HG02870 (cell line): Measurements from ENCODE around the gene PEPD.

Experiments used
- ATAC-seq: cut with Tn5 transposase; IDR thresholded peaks from one replicate; pipeline ENCODE4 v1.9.1; 2021; ENCODE audit warnings: mild to moderate bottlenecking, moderate library complexity; ENCODE audit not compliant: unreplicated experiment

PEPD gene

DNA sequence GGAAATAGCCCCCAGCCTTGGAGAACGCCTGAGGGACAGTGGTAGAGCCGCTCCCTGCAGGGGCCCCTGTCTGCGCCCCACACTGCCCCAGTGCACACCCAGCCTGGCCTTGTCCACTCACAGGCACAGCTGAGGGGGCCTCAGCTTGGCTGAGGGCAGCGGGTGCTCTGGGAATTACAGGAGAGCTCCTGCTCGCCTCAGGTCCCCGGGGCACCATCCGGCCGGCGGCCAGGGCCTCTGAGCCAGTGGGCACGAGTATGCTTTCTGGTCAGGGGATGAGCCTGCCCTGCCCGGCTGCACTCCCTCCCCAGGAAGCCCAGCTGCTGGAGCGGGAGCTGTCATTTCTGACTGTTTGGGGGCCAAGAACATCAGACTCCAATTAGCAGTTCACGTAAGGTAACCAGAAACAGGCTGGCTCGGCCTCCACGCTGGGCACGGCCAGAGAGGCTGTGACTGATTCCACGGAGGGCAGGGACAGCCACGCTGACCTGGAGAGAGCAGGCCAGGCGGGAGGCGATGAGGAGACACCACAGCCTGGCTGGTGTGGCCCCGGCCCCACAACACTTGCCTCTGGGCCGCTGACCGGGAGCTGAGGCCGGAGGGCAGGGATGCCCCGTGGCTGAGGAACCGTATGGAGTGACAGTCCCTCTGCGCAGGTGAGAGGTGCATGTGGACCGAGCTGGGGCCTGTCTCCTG, 132.7 kb downstream of the PEPD start:
- ATAC-seq, result no peak

DNA sequence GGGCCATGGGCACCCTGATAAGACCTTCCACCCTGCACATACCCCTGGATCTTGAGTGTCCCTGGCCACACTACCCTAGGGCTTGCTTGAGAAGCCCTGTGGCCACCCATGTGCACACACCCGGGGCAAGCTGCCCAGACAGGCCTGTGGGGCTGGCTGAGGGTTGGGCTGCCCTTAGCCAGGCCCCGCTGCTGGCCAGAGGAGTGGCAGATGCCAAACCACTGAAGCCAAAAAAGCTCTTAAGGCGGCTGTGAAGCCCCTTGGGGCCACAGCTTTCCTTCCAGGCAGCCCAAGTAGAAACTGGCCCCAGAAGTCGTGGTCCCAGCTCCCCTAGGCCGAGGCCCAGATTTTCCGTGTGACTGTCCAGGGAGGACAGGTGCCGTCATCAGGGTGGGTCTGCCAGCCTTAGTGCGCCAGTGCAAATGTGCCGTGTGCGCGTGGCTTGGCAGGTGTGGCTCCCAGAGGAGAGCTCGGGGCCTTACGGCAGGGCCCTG, 133.3 kb downstream of the PEPD start:
- ATAC-seq, result no peak

DNA sequence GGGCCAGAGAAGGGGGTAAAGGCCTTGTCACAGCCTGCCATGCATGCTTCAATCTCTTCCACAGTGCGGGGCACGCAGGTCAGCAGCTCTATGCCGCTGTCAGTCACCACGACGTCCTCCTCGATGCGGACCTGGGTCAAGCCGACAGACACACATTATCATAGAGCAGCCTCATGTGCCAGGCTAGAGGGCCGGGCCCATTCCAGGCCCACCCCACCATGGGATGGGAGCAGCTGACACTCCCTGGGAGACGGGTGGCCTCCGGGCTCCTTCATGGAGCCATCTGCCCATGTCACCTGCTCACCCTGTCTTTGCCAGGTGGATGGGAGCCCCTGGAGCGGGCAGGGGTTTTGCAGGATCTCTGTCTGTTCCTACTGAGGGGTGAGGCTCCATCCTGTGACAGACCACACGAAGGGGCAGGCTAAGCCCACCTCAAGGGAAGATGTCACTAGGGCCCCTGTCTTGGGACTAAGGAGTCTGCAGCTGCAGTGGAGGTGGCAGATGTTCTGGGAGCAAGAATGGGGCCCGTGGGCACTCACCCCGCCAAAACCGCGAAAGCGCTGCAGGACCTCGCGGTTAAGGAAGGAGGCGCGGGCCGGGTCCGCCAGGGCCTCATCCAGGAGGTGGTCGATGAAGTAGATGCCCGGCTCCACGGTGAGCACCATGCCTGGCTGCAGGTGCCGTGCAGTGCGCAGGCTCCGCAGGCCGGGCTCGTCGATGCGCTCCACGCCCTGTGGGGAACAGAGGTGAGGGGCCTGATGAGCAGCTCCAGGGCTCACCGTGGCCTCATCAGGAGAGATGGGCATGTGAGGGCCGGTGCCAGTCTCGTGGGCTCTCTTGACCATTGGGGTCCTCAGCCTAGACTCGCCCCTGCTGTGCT, 134.0 kb downstream of the PEPD start:
- ATAC-seq, result no peak

DNA sequence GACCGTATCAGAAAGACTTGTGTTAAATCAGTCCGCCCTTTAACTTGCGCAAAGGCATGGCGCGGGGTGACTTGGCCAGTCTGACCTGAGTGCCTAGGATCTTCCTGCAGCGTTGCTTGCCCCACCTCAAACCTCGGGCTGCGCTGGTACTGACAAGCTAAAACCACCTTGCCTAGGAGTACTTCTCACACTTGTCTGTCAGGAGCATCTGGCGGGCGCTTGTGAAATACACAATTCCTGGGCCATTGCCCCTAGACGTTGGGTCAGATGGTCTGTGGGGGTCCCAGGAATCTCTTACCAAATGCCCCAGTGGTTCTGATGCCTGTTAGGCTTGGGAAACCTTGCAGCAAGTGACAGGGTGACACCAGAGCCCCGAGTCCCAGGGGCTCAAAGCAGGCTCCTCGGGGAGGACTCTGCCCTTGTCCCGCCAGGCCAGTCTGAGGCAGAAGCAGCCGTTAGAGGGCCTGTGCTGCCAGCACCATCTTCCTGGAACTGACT, 135.2 kb downstream of the PEPD start:
- ATAC-seq, result no peak

DNA sequence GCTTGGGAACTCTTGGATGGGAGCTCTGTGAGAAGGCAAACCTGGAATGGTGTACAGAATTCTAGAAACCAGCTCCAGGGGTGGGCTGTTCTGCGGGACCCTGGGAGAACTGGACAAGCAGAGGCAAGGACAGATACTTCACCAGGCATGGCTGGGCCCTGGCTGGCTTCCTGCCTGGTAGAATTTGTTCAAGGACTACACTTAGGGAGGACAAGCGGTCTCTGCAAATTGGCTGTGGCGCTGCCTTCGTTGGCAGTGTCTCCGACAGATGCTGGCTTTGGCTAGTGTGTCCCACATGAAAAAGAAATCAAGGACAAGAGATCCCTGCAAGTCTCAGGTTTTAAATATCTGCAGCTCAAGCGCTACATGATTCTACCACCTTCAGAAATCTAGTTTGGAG, 135.6 kb downstream of the PEPD start:
- ATAC-seq, result no peak

DNA sequence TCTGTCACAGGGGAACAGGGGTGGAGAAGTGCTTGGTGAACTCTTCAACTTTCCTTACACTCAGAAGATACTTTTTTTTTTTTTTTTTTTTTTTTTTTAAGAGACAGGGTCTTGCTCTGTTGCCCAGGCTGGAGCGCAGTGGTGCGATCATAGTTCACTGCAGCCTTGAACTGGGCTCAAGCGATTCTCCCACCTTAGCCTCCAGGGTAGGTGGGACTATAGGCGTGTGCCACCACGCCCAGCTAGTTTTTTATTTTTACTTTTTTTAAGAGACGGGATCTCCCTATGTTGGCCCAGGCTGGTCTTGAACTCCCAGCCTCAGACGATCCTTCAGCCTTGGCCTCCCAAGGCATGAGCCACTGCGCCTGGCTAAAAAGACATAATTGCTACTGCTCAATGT, 136.6 kb downstream of the PEPD start:
- no peak for ATAC-seq

DNA sequence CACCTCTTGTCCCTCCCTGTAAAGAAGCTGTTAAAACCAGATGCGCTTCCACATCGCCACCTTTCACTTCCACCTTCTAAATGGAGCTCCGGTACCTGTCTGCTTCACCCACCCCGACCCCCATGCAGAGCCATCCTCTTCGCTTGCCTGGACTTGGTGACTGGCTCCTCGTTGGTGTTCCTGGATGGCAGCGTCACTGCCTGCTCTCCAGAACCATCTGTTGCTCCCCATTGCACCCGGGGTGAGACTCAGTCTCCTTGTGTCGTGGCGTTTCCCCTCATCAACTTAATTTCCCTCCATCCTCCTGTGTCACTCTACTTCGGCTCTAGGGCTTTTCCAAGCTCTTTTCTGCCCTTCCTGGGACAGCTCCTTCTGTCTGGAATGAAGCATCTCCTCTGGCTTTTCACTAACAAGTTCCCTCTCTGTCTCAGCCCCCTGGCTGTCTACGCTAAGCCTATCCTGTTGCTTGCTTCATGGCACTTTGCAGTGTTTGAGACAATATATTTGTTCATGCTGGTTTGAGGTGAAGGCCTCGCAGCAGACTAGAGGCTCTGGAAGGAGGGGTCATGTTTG, 137.8 kb downstream of the PEPD start:
- ATAC-seq, result no peak

DNA sequence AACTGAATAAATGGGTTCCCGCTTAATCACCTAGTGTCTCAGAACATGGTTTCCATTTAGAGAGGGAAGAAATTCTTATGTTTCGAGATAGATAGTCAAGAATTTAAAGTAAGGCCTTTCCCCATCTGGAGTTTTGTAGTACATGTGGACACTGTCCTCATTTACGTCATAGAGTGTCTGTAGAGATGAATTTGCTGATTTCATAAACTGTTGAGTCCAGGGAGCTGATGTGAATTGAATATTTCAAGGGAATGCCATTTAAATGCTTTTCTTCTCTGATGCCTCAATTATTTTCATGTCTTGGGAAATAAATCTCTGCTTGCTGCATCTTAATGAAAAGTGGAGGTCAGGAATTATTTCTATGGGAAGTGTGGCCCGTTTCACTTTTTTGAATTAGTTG, 138.6 kb downstream of the PEPD start:
- no peak for ATAC-seq

DNA sequence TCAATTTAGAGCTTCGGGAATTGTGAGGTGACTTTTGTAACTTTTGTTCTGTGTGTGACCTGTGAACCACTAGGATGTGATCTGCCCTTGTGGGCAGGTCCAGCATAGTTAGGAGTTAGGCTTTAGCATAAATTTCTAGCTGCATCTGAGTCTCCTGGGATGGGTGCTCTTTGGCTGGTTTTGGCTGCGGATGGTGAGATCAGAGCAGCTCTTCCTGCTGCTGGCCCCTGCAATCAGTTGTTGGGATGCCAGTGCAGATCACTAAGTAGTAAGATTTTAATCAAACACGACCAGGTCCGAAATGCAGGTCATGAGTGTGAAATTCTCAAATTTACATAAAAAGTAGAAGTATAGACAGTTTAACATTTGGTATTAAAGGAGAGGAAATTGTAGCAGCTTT, 139.6 kb downstream of the PEPD start:
- no peak for ATAC-seq

DNA sequence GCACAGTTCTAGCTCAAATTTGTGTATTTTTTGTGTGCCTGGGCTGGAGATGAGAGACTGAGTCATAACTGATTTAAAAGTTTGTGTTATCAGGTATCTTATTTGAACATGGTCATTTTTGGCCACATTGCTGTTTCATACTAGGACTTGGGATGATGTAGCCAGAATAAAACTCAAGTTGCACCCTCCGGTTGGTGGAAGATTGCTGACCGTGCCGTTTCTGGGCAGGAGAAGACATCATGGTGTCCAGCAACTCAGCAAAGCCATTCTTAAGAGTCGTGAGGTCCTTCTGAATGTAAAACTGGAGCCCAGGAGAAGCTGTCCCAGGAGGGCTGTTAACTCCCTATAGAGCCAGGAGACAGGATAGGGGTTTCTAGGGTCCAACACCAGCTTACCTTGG, 140.5 kb downstream of the PEPD start:
- no peak for ATAC-seq

DNA sequence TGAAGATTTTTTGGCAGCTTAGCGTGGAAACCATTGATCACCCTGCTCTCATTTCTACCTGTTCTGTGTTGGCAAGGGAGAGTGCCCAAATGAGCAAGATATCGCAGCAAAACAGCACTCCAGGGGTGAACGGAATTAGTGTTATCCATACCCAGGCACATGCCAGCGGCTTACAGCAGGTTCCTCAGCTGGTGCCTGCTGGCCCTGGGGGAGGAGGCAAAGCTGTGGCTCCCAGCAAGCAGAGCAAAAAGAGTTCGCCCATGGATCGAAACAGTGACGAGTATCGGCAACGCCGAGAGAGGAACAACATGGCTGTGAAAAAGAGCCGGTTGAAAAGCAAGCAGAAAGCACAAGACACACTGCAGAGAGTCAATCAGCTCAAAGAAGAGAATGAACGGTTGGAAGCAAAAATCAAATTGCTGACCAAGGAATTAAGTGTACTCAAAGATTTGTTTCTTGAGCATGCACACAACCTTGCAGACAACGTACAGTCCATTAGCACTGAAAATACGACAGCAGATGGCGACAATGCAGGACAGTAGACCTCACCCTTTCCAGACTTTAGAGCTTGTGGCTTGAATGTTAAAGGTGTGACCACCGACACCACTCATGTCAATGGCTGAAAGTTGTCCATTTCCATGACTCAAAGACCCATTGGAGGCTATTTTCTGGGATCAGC, 142.3 kb downstream of the PEPD start:
- ATAC-seq, result no peak

DNA sequence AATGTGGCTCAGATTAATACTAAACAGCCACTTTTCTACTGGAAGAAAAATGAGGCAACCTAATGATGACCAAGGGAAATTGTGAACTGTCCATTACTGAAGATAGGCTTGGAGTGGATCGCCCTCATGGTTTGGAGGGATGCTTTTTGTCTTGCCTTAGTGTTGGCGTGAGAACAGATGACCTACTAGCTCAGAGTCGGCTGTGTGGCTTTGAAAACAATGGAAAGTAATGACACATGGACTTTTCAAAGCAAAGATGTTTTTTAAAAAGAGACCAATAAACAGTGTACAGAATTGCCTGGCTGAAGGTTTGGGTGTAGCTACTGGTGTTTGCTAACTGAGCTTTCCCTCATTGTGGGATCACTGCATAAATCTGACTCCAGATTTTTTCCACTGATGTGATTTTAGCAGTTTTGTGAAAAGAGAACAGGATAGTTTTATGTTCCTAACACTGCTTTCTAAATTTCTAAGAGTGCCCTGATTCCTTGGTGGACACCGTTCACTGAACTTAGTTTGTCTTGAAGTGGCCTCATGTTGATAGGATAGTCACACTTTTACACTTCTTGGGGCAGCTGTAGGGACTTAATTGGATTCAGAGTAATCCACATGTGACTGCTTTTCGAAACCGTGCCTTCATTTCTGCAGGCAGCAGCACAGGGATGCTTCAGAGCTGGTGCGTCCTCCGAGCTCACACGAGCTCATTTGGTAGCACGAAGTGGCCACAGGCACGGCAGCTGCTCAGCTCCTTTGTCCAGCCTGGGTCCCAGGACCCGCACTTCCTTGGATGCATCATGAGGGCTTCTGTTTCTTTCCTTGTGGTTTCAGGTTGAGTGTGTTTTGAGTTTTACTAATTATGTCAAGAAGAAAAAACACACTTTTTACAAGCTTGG, 143.8 kb downstream of the PEPD start:
- no peak for ATAC-seq

DNA sequence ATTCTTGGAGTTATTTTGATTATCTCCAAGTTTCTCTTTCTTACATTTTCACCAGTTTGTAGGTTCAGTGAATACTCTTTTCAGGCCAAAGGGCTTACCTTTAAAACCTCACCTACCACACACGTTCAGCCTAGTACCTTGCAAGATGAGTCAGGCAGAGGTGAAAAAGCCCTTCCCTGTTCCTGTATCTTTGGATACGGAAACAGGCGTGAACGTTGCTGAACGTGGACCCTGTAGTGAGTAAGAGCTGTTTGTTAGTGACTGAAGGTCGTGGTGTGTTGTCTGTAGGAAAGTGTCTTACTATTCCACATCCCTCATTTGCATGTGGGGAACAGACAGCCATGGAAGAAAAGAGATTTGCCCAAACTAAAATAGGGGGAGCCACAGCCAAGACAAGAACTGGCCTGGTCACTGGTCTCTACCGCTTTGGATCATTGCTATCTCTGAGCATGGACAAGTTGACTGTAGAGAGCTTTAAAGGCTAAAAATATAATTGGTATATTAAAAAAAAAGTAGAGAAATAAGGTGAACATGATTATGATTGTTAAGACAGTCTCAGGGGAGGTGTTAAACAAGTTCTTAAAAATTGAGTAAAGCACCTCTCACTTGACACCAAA, 144.5 kb downstream of the PEPD start:
- ATAC-seq, result no peak

DNA sequence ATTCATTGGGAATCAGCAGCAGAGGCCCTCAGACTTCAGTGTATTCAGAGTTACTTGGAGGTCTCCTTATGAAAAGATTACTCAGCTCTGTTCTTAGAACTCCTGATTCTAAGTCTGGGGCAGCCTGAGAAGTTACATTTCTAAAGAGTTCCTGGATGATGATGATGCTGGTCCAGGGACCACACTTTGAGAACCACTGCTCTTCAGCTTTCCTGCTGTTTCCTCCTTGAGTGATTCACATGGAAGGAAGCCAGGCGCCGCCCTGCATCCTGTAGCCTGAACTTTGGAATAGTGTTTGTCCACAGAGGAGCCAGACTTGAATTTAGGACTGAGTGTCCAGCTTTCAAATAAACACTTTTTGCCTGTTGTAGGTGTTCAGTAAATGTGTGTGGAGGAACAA, 145.2 kb downstream of the PEPD start:
- ATAC-seq, result no peak

DNA sequence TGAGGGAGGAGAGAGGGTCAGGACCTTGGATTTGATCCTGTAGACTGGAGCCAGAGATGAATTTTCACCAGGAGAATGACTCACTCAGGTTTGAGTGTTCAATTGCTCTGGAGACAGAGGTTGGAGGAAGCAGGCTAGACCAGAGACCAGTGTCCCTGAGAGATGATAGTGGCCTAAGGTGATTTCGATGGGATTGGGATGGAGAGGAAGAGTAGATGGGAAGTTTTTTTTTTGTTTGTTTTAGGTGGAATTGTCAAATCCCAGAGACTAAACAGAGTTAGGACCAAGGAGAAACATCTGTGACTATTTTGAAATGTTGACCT, 145.8 kb downstream of the PEPD start:
- no peak for ATAC-seq

DNA sequence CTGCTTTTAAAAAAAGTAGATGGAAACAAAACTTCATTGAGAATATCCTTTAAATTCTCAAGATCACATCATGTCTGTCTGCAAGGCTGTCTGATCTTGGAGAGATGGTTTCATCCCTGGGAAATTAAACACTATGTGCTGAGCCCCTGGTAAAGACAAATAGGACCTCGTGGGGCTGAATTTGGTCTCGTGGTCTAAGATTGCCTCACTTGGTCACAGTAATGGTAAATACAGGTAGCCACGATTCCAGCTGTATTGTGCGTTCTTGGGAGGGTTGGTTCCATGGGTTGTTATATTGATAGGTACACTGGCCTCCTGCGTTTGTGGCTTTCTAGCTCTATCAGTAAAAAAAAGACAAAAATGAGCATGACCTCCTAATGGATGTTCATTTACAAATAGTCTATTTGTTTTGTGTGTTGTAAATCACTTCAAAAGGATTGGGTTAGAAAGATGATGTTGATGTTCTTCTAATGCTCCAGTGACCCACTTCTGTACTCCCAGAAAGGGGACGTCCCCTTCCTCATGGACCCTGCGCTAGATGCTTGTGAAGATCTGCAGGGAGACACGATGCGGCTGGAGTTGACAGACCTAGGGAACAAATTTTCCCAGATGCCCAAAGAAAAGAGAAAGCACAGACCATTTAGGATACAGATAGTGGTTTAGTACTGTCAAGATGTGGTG, 146.3 kb downstream of the PEPD start:
- ATAC-seq, result no peak

DNA sequence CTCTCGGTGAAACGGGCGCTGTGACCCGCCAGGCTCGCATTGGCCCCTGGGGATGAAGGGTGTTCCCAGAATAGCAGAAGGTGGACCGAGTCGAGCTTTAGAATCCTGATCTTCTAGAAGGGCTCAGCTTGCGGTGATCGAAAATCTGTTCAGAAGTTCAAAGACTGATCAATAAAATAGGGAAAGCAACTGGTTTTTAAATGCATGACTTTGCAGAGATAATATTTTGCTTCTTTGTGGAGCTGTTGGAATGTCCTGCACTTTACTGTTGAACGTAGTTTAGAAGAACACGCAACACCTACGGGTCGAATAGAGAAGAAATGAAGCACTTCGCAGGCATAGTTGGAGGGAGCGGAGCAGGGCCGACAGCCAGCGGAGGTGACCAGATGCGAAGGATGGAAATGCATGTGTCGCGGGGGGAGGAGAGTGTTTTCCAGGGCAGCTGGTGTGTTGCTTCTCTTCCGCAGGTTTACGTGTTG, 147.3 kb downstream of the PEPD start:
- no peak for ATAC-seq

DNA sequence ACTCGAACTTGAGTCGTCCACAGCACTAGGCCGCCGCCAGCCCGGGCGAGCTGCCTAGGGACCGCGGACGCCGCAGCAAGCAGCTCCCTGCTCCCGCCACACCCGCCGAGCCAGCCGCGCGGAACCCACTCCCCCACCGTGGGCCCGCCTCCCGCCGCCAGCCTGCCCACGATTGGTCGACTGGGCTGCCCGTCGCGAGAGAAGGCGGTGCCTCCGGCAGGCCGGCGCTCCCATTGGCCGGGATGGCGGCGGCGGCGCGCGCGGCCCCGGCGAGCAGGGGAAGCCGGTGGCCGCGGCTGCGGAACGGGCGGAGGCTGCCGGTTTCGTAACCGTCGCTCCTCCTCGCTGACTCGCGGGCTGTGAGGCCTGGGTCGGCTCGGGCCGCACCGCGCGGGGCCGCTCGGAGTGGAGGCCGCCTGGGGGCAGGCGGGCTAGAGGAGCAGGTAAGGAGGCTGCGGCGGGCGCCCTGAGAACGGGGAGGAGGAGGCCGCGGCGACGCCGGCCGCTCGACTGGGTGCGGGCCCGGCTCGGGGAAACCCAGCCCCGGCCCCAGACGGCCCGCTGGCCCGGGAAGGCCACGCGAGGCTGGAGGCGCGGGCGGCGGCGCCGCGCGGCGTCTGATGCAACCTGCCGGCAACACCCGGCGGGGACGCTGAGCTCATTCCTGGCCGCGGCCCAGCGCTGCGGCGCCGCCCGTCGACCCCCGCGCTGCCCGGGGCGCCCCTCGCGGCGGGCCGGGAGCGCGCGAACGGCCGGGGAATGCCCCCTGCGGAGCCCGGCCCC, 147.9 kb downstream of the PEPD start, which contains the start of gene CEBPG:
Gene CEBPG (plus strand): TSS at position 257 of the 783 bp plus-strand sequence. CDS start 5,531 bp downstream, outside the sequence.
- ATAC-seq, result peak; percentile 84
